Caco-2 (cell line): Measurements from ENCODE around the gene SPTB. TPM values are rescaled to one million over a fixed set of nuclear protein-coding genes. Genes with fewer than 3 reads are reported as not detected.

Source experiments
- BruUV-seq: library from RNA; stranded (reverse); fragments of 400-500 nt; replicated peaks from 2 replicates; lab custom pipeline; 2021; lab: Mats Ljungman, UMichigan
- CTCF ChIA-PET: fragments of 300-600 bp; sonication (Branson Sonifier 250); formaldehyde crosslinking; loops from one replicate; lab custom pipeline; 2022; ENCODE audit warnings: antibody characterized with exemption; lab: Charles Lee
- POLR2A ChIA-PET: fragments of 300-600 bp; sonication (Branson Sonifier 250); formaldehyde crosslinking; loops from one replicate; lab custom pipeline; 2022; ENCODE audit warnings: antibody characterized with exemption; lab: Charles Lee
- DNase-seq, 2 experiments: peaks; one replicate each; pipeline versions ENCODE4 v3.0.0 to v3.0.0-alpha.2; 2020 to 2022
- H3K27me3 ChIP-seq: replicated peaks from 2 replicates; pipeline ENCODE4 v1.6.0; 2011; ENCODE audit warnings: low read length; ENCODE audit not compliant: control insufficient read depth, insufficient read depth
- H3K36me3 ChIP-seq: 2 replicates; pipeline ENCODE4 v1.5.1; 2011; ENCODE audit warnings: low read length; ENCODE audit not compliant: control insufficient read depth, insufficient read depth
- H3K4me1 ChIP-seq: fragments of 250-450 bp; sonication (Bioruptor Pico); 2 replicates; pipeline ENCODE4 v1.5.1; 2020; ENCODE audit warnings: mild to moderate bottlenecking
- H3K4me3 ChIP-seq: 2 replicates; pipeline ENCODE4 v1.5.1; 2011; ENCODE audit warnings: low read depth, mild to moderate bottlenecking, control low read depth, low read length
- H3K9me3 ChIP-seq: fragments of 250-450 bp; sonication (Bioruptor Pico); 2 replicates; pipeline ENCODE4 v1.5.1; 2020; ENCODE audit warnings: mild to moderate bottlenecking, moderate library complexity
- H3K27ac Mint-ChIP-seq: one replicate; pipeline ENCODE4 v1.8.0; 2022; ENCODE audit warnings: mixed read lengths; ENCODE audit not compliant: unreplicated experiment
- H3K27me3 Mint-ChIP-seq: one replicate; pipeline ENCODE4 v1.8.0; 2022; ENCODE audit warnings: mixed read lengths; ENCODE audit not compliant: insufficient read depth, unreplicated experiment
- H3K36me3 Mint-ChIP-seq: one replicate; pipeline ENCODE4 v1.8.0; 2022; ENCODE audit warnings: mild to moderate bottlenecking, mixed read lengths; ENCODE audit not compliant: insufficient read depth, unreplicated experiment
- H3K4me1 Mint-ChIP-seq: one replicate; pipeline ENCODE4 v1.8.0; 2022; ENCODE audit warnings: low read depth, mixed read lengths; ENCODE audit not compliant: unreplicated experiment
- H3K4me3 Mint-ChIP-seq: one replicate; pipeline ENCODE4 v1.8.0; 2022; ENCODE audit warnings: mild to moderate bottlenecking, moderate library complexity, mixed read lengths; ENCODE audit not compliant: unreplicated experiment
- H3K9me3 Mint-ChIP-seq: one replicate; pipeline ENCODE4 v1.8.0; 2022; ENCODE audit warnings: mixed read lengths; ENCODE audit not compliant: unreplicated experiment
- CTCF ChIP-seq, 2 experiments: fragments of 200-600 bp in 1 of 2; IDR thresholded peaks; 1 replicate in 1 of 2; 2 replicates in 1 of 2; pipeline versions ENCODE4 v1.5.1 to v1.8.0; 2011 to 2022; ENCODE audit warnings: antibody characterized with exemption in 1 of 2, control low read depth in 1 of 2, inconsistent platforms in 1 of 2, low read depth in 1 of 2, low read length in 1 of 2, mild to moderate bottlenecking in 1 of 2, moderate library complexity in 1 of 2; ENCODE audit not compliant: insufficient read depth in 1 of 2, severe bottlenecking in 1 of 2, unreplicated experiment in 1 of 2
- intact Hi-C: fragments of 100-400 bp; cut with micrococcal nuclease; formaldehyde crosslinking; loops from one replicate; pipeline ENCODE4 v1.10.0; 2022; ENCODE audit not compliant: unreplicated experiment
- total RNA-seq: library from RNA; stranded (reverse); gene quantifications from 2 replicates; pipeline ENCODE4 v1.2.3, GENCODE V29; 2022

The SPTB gene
- total RNA-seq, 1 experiment from 2014 or later: 1.7 TPM

DNA sequence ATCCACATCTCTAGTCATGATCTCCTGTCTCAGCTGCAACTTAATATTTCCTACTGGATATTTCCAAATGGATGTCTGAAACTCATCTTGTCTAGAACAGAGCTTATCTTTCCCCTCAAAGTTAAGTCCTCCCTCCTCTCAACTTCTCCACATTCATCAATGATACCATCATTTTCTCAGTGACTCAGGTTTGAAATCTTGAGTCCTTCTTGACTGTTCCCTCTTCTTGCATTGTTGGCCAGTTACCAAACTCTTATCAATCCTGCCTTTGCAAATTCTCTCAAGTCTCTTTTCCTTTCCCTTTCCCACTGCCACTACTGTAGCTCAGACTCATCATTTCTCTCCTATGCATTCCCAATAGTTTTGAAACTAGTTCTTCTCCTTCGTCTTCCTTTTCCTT is 20.3 kb upstream of the SPTB start:
- intact Hi-C loops: loop anchor here (10.0 kb wide), 1 partner anchor 395 kb away; the partner anchor contains the start of genes ZBTB1 and ZBTB25
- DNase-seq: no peak
- H3K4me1 Mint-ChIP-seq: no peaks in the 10 kb centered on the region
- no peak overlapping the region for H3K27ac Mint-ChIP-seq
- POLR2A ChIA-PET: no interaction called here
- CTCF ChIA-PET: interaction anchor here (1.0 to 1.3 kb wide), 2 partner anchors 8 to 11 kb away, joined by 3 to 7 read pairs; no protein-coding TSS in a partner anchor
- no peaks in the 10 kb centered on the region for H3K27me3 ChIP-seq
- H3K36me3 ChIP-seq: no peaks in the 10 kb centered on the region
- no peak overlapping the region for H3K4me3 Mint-ChIP-seq
- no peaks in the 10 kb centered on the region for H3K36me3 Mint-ChIP-seq
- BruUV-seq: no TSS peak
- TF ChIP-seq CTCF (IDR thresholded peaks at IDR 0.05; ENCODE audit: insufficient read depth in 1 of 2, low read depth in 1 of 2, low read length in 1 of 2, severe bottlenecking in 1 of 2, unreplicated experiment in 1 of 2): no peak
- no peaks in the 10 kb centered on the region for H3K4me1 ChIP-seq
- H3K4me3 ChIP-seq: no peak overlapping the region
- H3K27me3 Mint-ChIP-seq: peaks cover 12% of the 10 kb centered on the region
- H3K9me3 Mint-ChIP-seq: no peaks in the 10 kb centered on the region
- no peaks in the 10 kb centered on the region for H3K9me3 ChIP-seq

DNA sequence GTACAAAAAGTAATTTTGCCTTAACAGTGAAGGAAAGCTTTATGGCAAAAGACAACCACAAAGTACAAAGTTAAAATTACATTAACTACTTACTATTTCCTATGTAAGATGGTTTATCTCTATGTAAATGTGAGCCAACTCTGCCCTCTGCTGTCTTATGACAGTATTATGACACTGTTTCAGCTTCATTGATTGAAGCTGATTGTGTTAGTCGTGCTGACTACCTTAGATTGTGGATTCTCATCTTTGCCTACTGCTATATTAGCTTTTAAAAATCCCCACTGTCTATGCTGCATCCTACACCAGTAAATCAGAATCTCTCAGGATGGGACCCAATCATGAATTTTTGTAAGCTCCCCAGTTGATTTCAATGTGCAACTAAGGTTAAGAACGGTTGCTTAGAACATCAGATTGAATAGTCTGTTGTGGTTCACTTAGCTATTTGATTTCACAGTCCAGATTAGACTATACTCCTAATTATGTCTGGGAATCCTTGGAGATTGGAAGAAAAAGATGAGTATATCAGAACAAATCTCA is 12.2 kb upstream of the SPTB start:
- H3K4me3 ChIP-seq: no peak overlapping the region
- intact Hi-C loops: loop anchor here (5.0 to 10.0 kb wide), 5 partner anchors 70 to 387 kb away; partner anchors contain the start of genes ZBTB1 and ZBTB25
- no peaks in the 10 kb centered on the region for H3K36me3 ChIP-seq
- Mint-ChIP-seq H3K27me3 (peaks cover 9% of the 10 kb centered on the region), H3K27ac (no peak overlapping the region), H3K4me1 (no peaks in the 10 kb centered on the region), H3K9me3 (no peaks in the 10 kb centered on the region), H3K36me3 (no peaks in the 10 kb centered on the region), H3K4me3 (no peak overlapping the region)
- DNase-seq: peak in 1 of 2 experiments; percentile 60
- H3K27me3 ChIP-seq: no peaks in the 10 kb centered on the region
- ChIA-PET CTCF (interaction anchor here (0.7 to 4.7 kb wide), 19 partner anchors 8 to 548 kb away, joined by 3 to 121 read pairs (median 5); partner anchors contain the start of gene SPTB), POLR2A (no interaction called here)
- H3K9me3 ChIP-seq: no peaks in the 10 kb centered on the region
- no peaks in the 10 kb centered on the region for H3K4me1 ChIP-seq
- no TSS peak for BruUV-seq
- peak; percentile 45 to 52 for TF ChIP-seq CTCF (IDR thresholded peaks at IDR 0.05; ENCODE audit: insufficient read depth in 1 of 2, low read depth in 1 of 2, low read length in 1 of 2, severe bottlenecking in 1 of 2, unreplicated experiment in 1 of 2)

- H3K36me3 ChIP-seq: no peaks in the 10 kb centered on the region
- no peak for TF ChIP-seq CTCF (IDR thresholded peaks at IDR 0.05; ENCODE audit: insufficient read depth in 1 of 2, low read depth in 1 of 2, low read length in 1 of 2, severe bottlenecking in 1 of 2, unreplicated experiment in 1 of 2)
- Mint-ChIP-seq H3K4me3 (no peak overlapping the region), H3K27ac (no peak overlapping the region), H3K9me3 (no peaks in the 10 kb centered on the region), H3K27me3 (peaks cover 9% of the 10 kb centered on the region), H3K36me3 (no peaks in the 10 kb centered on the region), H3K4me1 (no peaks in the 10 kb centered on the region)
- no peak for DNase-seq
- H3K4me3 ChIP-seq: no peak overlapping the region
- intact Hi-C loops: loop anchor here (5.0 to 10.0 kb wide), 5 partner anchors 69 to 387 kb away; partner anchors contain the start of genes ZBTB1 and ZBTB25
- POLR2A ChIA-PET: no interaction called here
- H3K27me3 ChIP-seq: no peaks in the 10 kb centered on the region
- no TSS peak for BruUV-seq
- H3K9me3 ChIP-seq: no peaks in the 10 kb centered on the region
- CTCF ChIA-PET: interaction anchor here (0.8 to 4.7 kb wide), 18 partner anchors 9 to 547 kb away, joined by 3 to 121 read pairs (median 5); partner anchors contain the start of gene SPTB
- no peaks in the 10 kb centered on the region for H3K4me1 ChIP-seq
These were observed 11.6 kb upstream of the SPTB start for GRCh38 chr14:64891173-64891838.
